ENCODE results near the gene KCNIP3.

Gene KCNIP3

DNA sequence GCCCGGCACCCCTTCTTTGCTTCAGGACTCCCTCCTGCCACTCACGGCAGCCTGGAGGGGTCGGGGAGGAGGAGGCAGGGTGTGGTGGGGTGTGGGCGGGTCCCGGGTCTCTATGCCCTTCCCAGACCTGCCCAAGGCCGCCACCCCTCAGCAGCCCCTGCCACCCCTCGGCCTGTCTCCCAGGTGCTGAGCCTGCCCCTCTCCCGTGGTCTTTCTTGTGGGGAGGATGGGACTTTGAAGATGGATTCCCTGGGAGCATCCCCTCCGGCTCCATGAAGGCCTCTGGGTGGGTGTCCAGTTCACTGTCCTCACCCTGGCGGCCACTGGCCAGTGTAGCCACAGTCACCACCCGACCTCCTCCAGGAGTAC is 23.2 kb downstream of the KCNIP3 start:
- no peaks in the 10 kb centered on the region for H3K9me3 ChIP-seq (ENCODE audit: control insufficient read depth, insufficient read depth, low read length)
- H3K4me1 ChIP-seq (ENCODE audit: control insufficient read depth, insufficient read depth, low read length): no peaks in the 10 kb centered on the region; the same call in 1 of the 2 replicates
- H3K36me3 ChIP-seq (ENCODE audit: control insufficient read depth, insufficient read depth, low read length): no peaks in the 10 kb centered on the region
- no CpG with 5 or more reads among the region's 11 CpGs for WGBS (ENCODE audit: insufficient coverage, insufficient read length)
- no peak overlapping the region for H3K4me3 ChIP-seq (ENCODE audit: low read length)
- no peak for DNase-seq (ENCODE audit: low read depth, low spot score)
- no peak overlapping the region for H3K27ac ChIP-seq (ENCODE audit: low read length)
- no peaks in the 10 kb centered on the region for H3K27me3 ChIP-seq (ENCODE audit: control insufficient read depth, insufficient read depth, low read length)

DNA sequence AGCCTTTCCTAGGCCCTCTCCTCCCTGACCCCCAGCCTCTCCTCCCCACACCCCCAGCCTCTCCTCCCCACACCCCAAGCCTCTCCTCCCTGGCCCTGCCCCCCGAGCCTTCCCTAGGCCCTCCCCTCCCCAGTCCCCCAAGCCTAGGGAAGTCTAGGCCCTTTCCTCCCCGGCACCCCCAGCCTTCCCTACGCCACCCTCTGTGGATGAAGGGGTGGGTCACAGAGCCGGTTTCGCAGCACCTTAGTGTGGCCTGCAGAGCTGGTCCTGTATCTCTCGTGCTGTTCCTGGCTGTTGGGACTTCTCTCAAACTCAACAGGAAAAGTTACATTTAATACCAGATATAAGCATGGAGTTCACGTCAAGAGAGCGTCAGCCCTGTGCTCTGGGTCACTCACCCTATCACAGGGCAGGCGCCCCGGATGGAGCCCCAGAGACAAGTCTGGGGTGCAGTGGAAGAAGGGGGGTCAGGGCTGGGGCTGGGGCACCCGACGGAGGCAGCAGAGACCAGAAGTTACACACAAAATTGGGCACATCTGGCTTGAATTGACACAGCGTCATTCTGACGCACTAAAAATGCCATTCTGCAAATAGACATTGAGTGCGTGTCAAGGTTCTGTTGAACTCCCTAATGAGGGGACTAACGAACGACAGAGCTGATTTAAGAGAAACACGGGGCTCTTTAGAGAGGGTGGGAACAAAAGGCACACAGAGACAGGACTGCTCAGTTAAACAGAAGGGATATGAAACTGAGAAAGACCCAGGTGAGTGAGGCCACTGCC is 24.0 kb downstream of the KCNIP3 start:
- no peaks in the 10 kb centered on the region for H3K9me3 ChIP-seq (ENCODE audit: control insufficient read depth, insufficient read depth, low read length)
- DNase-seq (ENCODE audit: low read depth, low spot score): no peak
- no CpG with 5 or more reads among the region's 18 CpGs for WGBS (ENCODE audit: insufficient coverage, insufficient read length)
- no peaks in the 10 kb centered on the region for H3K27me3 ChIP-seq (ENCODE audit: control insufficient read depth, insufficient read depth, low read length)
- H3K4me1 ChIP-seq (ENCODE audit: control insufficient read depth, insufficient read depth, low read length): peaks cover under 1% of the 10 kb centered on the region; the same call in 1 of the 2 replicates
- no peak overlapping the region for H3K27ac ChIP-seq (ENCODE audit: low read length)
- H3K36me3 ChIP-seq (ENCODE audit: control insufficient read depth, insufficient read depth, low read length): no peaks in the 10 kb centered on the region
- H3K4me3 ChIP-seq (ENCODE audit: low read length): no peak overlapping the region

DNA sequence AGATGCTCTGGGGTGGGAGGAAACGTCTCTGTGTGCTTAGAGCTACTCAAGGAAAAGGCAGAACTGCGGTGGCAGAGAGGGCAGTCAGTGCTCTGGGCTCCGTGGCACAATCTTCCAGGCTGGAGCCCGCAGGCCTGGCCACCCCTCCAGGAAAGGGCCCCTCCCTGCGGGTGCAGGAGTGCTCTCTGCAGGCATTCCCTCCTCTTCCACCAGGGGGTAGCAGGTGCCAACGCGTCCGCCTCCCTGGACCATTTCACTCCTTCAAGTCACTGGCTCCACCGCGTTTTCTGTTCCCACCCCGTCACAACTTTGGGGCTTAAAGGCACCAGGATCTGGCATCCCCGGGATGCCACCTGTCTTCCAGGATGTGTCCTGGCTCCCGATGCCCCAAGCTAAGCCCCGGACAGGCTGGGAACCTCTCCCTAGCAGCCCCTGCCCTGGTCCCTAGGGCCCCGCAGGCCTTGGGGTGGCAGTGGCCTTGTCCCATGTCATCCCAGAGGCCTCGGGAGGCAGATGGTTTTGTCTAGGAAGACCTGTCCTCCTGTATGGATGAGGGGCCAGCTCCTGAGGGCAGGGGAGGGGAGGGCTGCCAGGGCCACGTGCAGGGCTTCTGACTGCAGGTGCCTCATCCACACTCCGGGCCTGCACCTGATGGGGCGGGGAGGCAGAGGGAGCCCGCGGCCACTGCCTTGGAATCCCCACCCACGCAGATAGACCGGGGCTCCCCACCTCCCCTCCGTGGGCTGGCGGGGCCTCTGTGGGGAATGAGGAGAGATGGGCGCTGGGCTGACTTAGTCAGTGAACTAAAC is 26.4 kb downstream of the KCNIP3 start:
- no CpG with 5 or more reads among the region's 26 CpGs for WGBS (ENCODE audit: insufficient coverage, insufficient read length)
- DNase-seq (ENCODE audit: low read depth, low spot score): no peak

DNA sequence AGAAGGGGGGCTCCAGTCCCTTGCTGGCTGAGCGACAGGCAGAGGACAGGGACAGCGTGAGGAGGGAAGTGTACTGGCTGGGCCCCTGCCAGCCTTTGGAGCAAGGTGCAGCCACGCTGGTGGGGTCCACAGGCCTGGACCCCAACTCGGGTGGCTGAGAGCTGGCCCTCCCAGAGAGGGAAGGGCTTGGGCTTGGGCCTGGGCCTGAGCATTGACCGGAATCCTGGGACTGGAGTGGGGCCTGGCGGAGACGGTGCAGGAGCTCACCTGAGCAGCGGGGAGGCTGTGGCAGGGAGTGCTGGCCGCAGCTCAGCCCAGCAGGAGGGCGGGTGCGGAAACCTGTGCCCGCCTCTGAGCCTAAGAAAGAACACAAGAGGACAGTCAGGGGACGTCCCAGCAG is 27.9 kb downstream of the KCNIP3 start:
- DNase-seq (ENCODE audit: low read depth, low spot score): no peak
- whole genome bisulfite sequencing (ENCODE audit: insufficient coverage, insufficient read length): no CpG with 5 or more reads among the region's 13 CpGs
- H3K27me3 ChIP-seq (ENCODE audit: control insufficient read depth, insufficient read depth, low read length): no peaks in the 10 kb centered on the region
- H3K4me1 ChIP-seq (ENCODE audit: control insufficient read depth, insufficient read depth, low read length): peaks cover 3% of the 10 kb centered on the region; the same call in 1 of the 2 replicates
- no peaks in the 10 kb centered on the region for H3K36me3 ChIP-seq (ENCODE audit: control insufficient read depth, insufficient read depth, low read length)
- H3K27ac ChIP-seq (ENCODE audit: low read length): no peak overlapping the region
- no peaks in the 10 kb centered on the region for H3K9me3 ChIP-seq (ENCODE audit: control insufficient read depth, insufficient read depth, low read length)
- no peak overlapping the region for H3K4me3 ChIP-seq (ENCODE audit: low read length)

More for the DNA sequence above, 26.4 kb downstream of the KCNIP3 start:
- Histone ChIP-seq H3K36me3 (ENCODE audit: control insufficient read depth, insufficient read depth, low read length) (no peaks in the 10 kb centered on the region), H3K4me3 (ENCODE audit: low read length) (no peak overlapping the region), H3K9me3 (ENCODE audit: control insufficient read depth, insufficient read depth, low read length) (no peaks in the 10 kb centered on the region), H3K27ac (ENCODE audit: low read length) (no peak overlapping the region), H3K27me3 (ENCODE audit: control insufficient read depth, insufficient read depth, low read length) (no peaks in the 10 kb centered on the region), H3K4me1 (ENCODE audit: control insufficient read depth, insufficient read depth, low read length) (peaks cover 3% of the 10 kb centered on the region; the same call in 1 of the 2 replicates)

DNA sequence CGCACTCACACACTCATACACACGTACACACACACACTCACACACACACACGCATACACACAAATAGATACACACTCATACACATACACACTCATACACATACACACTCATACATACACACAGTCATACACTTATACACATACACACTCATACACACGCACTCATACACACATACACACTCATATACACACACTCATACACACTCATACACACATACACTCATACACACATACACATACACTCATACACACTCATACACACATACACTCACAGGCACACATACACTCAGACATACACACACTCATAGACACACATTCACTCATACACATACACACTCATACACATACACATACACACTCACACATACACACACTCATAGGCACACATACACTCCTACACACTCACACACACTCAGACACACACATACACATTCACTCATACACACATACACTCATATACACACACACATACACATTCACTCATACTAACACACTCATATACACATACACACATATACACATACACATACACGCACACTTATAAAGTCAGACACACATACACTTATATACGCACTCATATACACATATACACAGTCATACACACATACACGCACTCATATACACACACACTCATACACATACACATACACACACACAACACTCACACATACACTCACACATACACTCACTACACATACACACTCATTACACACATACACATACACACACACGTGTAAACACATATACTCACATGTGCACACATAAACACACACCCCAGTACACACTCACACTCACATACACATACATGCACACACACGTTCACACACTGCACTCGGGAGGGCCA is 28.7 kb downstream of the KCNIP3 start:
- DNase-seq (ENCODE audit: low read depth, low spot score): no peak
- no peaks in the 10 kb centered on the region for H3K36me3 ChIP-seq (ENCODE audit: control insufficient read depth, insufficient read depth, low read length)
- no peak overlapping the region for H3K4me3 ChIP-seq (ENCODE audit: low read length)
- no peak overlapping the region for H3K27ac ChIP-seq (ENCODE audit: low read length)
- peaks cover 3% of the 10 kb centered on the region; the same call in 1 of the 2 replicates for H3K4me1 ChIP-seq (ENCODE audit: control insufficient read depth, insufficient read depth, low read length)
- H3K27me3 ChIP-seq (ENCODE audit: control insufficient read depth, insufficient read depth, low read length): no peaks in the 10 kb centered on the region
- H3K9me3 ChIP-seq (ENCODE audit: control insufficient read depth, insufficient read depth, low read length): no peaks in the 10 kb centered on the region
- 100% methylated on average over 7 of the region's 10 CpGs for WGBS (ENCODE audit: insufficient coverage, insufficient read length)

DNA sequence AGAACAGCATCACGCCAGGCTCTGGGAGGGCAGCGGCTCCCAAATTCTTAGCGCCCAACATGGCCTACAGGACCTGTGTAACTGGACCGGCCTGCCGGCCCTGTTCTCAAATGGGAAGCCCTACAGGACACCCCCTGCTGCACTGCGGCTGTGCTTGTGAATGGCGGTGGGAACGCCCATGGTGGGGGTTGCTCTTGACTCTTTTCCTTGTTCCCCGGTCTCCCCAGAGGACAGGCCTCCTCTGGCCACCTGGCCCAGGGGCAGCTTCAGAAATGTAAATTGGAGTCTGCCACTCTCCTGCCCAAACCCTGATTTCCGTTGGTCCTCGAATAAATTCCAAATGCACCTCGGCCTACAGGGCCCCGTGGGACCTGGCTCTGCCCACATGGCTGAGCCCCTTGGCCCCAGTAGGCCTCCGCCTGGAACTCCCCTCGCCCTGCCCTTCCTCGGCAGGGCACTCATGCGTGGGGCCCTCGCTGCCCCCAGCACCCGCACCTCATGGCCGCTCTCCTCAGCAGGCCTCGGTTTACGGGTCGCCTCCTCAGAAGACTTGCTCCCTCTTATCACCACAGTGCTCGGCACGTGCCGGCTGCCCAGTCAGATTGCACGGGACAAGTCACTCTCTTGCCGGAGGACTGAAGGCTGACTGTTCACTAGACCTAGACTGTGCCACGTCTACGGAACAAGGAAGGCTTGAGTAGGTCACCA is 29.4 kb downstream of the KCNIP3 start:
- DNase-seq (ENCODE audit: low read depth, low spot score): no peak
- no peaks in the 10 kb centered on the region for H3K36me3 ChIP-seq (ENCODE audit: control insufficient read depth, insufficient read depth, low read length)
- no peak overlapping the region for H3K4me3 ChIP-seq (ENCODE audit: low read length)
- no CpG with 5 or more reads among the region's 30 CpGs for WGBS (ENCODE audit: insufficient coverage, insufficient read length)
- no peaks in the 10 kb centered on the region for H3K9me3 ChIP-seq (ENCODE audit: control insufficient read depth, insufficient read depth, low read length)
- H3K27me3 ChIP-seq (ENCODE audit: control insufficient read depth, insufficient read depth, low read length): no peaks in the 10 kb centered on the region
- H3K27ac ChIP-seq (ENCODE audit: low read length): no peak overlapping the region
- peaks cover 3% of the 10 kb centered on the region; the same call in 1 of the 2 replicates for H3K4me1 ChIP-seq (ENCODE audit: control insufficient read depth, insufficient read depth, low read length)

DNA sequence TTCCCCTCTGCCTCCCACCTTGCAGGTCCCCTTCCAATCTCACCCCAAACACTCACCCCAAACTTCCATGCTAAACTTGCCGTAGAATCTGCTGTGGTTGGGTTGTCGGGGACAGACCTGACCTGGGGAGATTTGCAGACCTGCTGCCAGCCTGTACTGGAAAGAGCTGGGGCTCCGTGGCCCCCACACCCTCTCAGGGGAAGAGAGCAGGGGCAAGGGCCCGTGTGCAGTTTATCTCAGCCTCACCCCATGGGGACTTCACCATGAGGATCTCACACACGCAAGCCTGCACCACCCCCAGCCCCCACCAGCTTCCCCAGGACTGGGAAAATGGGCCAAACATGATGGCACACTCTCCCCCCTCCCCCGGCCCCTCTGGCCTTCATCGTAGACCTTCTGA is 30.7 kb downstream of the KCNIP3 start:
- Histone ChIP-seq H3K9me3 (ENCODE audit: control insufficient read depth, insufficient read depth, low read length) (no peaks in the 10 kb centered on the region), H3K27ac (ENCODE audit: low read length) (no peak overlapping the region)
- WGBS (ENCODE audit: insufficient coverage, insufficient read length): no CpG with 5 or more reads among the region's 7 CpGs

DNA sequence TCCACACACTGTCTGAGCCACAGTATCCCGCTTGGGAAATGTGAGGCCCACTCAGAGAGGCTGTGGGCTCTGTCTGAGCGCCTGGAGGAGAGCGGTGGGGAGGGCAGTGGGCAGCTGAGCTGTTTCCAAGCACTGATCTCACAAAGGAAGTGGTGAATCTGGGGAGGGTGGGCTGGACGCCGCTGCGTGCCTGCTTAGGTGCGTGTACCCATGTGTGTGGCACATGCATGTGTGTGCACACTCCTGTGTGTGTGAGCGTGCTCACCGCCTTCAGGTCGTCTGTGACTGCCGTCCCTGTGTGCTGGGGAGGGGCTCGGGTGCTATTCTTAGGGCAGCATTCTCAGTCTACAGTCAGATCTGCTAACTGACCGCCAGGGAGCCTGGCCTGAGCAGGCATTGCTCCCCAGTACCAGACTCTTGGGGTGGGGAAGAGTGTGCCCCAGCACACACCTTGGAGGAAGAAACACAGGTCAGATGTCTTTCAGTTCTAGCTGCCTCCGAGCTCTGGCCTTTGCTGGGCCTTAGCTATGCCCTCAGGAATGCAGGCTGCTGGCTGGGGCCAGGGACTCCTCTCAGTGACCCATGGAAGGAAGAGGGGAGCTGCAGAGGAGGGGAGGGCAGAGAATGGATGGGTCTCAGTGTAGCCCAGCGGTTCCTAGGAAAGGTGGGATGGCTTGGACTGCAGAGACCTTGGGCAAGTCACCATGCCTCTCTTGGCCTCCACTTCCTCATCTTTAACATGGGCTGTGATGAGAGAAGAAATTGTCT is 31.4 kb downstream of the KCNIP3 start:
- peaks cover 3% of the 10 kb centered on the region; the same call in 1 of the 2 replicates for H3K4me1 ChIP-seq (ENCODE audit: control insufficient read depth, insufficient read depth, low read length)
- no peaks in the 10 kb centered on the region for H3K36me3 ChIP-seq (ENCODE audit: control insufficient read depth, insufficient read depth, low read length)
- H3K4me3 ChIP-seq (ENCODE audit: low read length): no peak overlapping the region
- no peaks in the 10 kb centered on the region for H3K9me3 ChIP-seq (ENCODE audit: control insufficient read depth, insufficient read depth, low read length)
- WGBS (ENCODE audit: insufficient coverage, insufficient read length): no CpG with 5 or more reads among the region's 15 CpGs
- H3K27me3 ChIP-seq (ENCODE audit: control insufficient read depth, insufficient read depth, low read length): no peaks in the 10 kb centered on the region
- DNase-seq (ENCODE audit: low read depth, low spot score): no peak
- H3K27ac ChIP-seq (ENCODE audit: low read length): no peak overlapping the region

More for the DNA sequence above, 30.7 kb downstream of the KCNIP3 start:
- Histone ChIP-seq H3K36me3 (ENCODE audit: control insufficient read depth, insufficient read depth, low read length) (no peaks in the 10 kb centered on the region), H3K4me1 (ENCODE audit: control insufficient read depth, insufficient read depth, low read length) (peaks cover 3% of the 10 kb centered on the region; the same call in 1 of the 2 replicates), H3K27me3 (ENCODE audit: control insufficient read depth, insufficient read depth, low read length) (no peaks in the 10 kb centered on the region), H3K4me3 (ENCODE audit: low read length) (no peak overlapping the region)
- no peak for DNase-seq (ENCODE audit: low read depth, low spot score)

DNA sequence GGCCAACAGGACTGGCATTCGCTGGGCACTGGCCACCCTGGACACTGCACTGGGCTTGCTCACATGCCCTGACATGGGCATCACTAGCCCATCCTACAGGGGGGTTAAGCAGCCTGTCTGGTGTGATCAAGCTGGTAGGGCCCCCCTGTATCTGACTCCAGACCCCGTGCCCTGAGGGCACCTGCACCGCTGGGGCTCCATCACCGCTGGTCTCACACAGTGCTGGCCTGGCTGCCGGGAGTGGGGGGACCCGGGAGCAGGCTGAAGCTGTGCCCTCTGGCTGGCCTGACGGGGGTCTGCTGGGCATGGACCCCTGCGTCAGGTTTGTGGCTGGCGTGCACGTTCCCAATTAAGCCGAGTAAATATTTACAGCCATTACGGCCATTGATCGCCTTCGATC is 32.3 kb downstream of the KCNIP3 start:
- DNase-seq (ENCODE audit: low read depth, low spot score): no peak
- no peaks in the 10 kb centered on the region for H3K9me3 ChIP-seq (ENCODE audit: control insufficient read depth, insufficient read depth, low read length)
- peaks cover 3% of the 10 kb centered on the region; the same call in 1 of the 2 replicates for H3K4me1 ChIP-seq (ENCODE audit: control insufficient read depth, insufficient read depth, low read length)
- WGBS (ENCODE audit: insufficient coverage, insufficient read length): no CpG with 5 or more reads among the region's 14 CpGs
- H3K27me3 ChIP-seq (ENCODE audit: control insufficient read depth, insufficient read depth, low read length): no peaks in the 10 kb centered on the region
- H3K27ac ChIP-seq (ENCODE audit: low read length): no peak overlapping the region
- H3K36me3 ChIP-seq (ENCODE audit: control insufficient read depth, insufficient read depth, low read length): no peaks in the 10 kb centered on the region
- no peak overlapping the region for H3K4me3 ChIP-seq (ENCODE audit: low read length)

All from iPS DF 6.9 (cell line).